Muscle of back (tissue), 11 donors: ENCODE results near the gene SLAMF9. TPM values are rescaled to one million over a fixed set of nuclear protein-coding genes. Genes with fewer than 3 reads are reported as not detected.
"Not testable (repeated sequence)": the region's sequence is repeated elsewhere in the genome, so short reads cannot be mapped to it uniquely, and the experiment has no call there.

ENCODE experiments used
- DNase-seq, 3 donors: peaks; one replicate each; pipeline versions ENCODE4 v3.0.0 to v3.0.0-alpha.2; 2013
- polyA plus RNA-seq, 10 donors: library from polyadenylated mRNA; unstranded; fragments of 120-200 nt; gene quantifications; one replicate each; pipeline ENCODE4 v1.2.1, GENCODE V29; 2013; ENCODE audit not compliant: insufficient read length in 10 of 10

SLAMF9 gene
- polyA plus RNA-seq, 10 donors: not detected

GRCh38 chr1:159921700-159922504, 32.1 kb downstream of the SLAMF9 start:
- DNase-seq: peak in 1 of 3 donors; percentile 37

DNA sequence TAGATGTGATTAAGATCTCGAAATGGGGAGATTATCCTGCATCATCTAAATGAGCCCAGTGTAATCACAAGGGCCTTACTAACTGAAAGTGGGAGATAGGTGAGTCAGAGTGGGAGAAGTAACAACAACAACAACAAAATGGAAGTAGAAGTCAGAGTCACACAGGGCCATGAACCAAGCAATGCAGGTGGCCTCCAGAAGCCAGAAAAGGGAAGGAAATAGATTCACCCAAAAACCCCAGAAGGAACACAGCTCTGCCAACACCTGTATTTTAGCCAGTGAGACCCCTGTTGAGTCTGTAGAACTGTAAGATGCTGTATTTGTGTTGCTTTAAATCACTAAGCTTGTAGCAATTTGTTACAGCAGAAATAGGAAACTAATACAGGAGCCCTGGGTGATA, 32.8 kb downstream of the SLAMF9 start:
- no peak for DNase-seq

DNA sequence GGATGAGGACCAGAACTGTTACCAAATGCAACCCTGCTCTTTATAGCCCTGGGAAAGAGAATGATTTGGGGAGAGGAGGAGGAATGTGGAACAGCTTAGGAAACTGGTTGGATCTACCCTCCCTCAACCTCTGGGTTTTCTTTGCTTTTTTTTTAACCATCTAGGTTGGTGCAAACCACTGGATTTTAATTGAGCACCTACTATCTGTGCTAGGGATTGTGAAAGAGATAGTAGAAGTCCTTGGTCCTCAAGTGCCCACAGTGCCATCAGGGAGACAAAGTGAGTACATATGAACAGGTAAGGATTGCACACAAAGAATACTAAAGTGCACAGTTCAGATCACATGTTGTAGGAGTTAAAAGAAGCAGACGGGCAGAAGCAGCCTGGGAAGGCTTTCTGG, 33.4 kb downstream of the SLAMF9 start:
- DNase-seq: no peak

DNA sequence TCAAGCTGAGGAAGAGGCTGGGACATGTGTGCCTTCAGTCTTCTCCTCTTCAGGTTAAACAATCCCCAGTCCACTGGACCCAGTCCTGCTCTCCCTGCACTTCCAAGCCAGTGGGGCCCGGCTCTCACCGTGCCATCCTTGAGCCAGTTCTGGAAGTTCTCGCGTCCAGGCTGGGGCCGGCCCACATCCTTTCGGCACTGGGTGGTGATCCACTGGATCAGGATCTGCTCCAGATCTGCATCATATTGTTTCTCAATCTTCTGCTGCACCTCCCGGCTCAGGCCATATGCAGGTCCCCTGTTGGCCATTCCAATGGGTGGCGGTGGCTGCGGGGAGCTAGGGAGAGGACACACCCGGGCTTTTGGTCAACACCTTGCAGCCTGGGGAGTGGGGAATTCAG, 33.8 kb downstream of the SLAMF9 start:
- no peak for DNase-seq

DNA sequence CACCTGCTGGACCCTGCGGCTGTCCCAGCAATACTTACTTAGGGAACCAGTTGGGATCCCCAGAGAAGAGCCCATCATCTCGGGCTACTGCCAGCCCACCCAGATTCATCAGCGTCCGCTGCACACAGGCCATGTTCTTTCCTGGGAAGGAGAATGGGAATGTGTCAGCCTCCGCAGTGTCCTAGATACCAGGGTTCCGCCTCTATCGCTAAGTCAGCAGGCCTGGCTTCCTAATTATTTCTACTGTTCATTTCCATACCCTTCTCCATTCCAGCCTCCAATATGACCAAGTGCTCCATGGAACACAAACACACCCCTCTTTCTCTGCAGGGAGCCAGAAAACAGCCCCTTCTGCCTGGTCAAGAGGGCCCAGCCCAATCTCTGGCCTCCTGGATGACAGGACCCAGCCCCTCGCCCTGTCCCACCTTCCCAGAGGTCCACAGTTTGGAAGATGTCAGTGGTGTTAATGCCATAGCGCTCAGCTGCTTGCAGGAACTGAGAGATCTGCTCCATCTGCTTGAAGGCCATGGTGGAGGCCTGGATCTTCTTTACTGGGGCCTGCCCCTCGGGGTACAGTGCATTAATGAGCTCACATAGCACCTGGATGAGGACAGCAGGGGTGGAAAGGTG, 34.7 kb downstream of the SLAMF9 start:
- DNase-seq: no peak

- peak in 1 of 3 donors; percentile 49 for DNase-seq
These were observed 35.5 kb downstream of the SLAMF9 start for GRCh38 chr1:159918352-159919200.

DNA sequence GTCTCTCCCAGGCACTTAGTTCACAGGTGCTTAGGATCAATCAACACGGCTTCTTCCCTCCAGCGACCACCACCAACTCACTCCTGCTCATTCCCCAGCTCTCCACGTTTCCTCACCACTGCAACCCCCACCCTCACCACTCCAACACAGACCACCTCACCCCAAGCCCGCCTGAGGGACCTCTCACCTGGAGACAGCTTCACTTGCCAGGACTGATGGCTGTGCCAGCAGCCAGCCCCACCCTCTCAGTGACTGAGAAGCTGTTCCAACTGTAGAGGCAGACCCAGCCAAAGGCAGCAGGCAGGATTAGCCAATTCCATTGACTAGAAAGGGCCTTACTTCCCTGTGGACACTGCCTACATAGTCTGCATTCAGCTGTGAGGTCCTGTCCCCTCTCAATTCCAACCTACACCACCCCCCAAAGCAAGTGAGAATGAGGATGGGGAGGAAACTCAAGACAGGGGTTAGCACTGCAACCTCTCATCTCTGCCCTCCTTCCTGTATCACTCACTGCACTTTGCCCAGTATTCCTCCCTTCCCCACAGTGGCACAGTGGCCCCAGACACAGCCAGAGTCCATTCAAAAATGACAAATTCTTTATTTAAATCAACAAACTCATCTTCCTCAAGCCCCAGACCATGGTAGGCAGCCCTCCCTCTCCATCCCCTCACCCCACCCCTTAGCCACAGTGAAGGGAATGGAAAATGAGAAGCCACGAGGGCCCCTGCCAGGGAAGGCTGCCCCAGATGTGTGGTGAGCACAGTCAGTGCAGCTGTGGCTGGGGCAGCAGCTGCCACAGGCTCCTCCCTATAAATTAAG, 36.3 kb downstream of the SLAMF9 start:
- DNase-seq: peak in 1 of 3 donors; percentile 56

DNA sequence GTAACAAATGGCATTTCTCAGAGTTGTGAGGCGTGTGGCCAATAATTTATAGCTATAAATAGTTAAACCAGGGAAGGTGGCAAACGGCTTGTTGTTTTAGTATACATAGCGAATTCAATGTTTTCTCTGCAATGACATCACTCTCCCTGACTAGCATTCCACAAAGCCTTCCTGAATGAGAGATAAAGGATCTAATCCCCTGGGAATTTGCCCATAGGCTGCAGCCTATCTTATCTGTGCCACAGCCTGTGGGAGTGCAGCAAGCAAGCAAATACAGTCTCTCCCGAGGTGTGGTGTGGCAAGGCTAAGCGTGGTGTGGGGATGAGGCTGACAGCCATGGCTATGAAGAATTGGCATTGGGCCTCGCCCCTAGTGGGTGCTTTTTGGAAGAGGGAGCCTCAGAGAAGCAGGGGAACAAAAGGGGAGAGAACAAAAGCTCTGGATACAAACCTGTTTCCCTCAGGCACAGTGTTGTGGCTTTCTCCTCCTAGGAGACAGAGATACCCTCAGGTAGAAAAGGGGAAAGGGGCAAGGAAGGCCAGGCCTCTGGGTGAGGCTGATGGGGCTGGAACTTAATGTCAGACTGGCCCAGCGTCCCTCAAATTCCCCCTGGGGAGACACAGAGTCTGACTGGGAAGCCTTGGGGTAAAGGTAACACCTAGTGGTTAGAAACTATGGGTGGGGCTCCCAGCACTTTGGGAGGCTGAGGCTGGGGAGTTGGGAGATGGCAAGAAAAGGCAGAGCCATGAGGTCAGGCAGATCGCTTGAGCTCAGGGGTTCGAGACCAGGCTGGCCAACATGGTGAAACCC, 37.6 kb downstream of the SLAMF9 start:
- peak in 2 of 3 donors; percentile 48 to 81 for DNase-seq

- DNase-seq: no peak
These were observed 38.3 kb downstream of the SLAMF9 start for GRCh38 chr1:159915571-159916241.

GRCh38 chr1:159914252-159915018, 39.6 kb downstream of the SLAMF9 start:
- no peak for DNase-seq

GRCh38 chr1:159913451-159914192, 40.4 kb downstream of the SLAMF9 start:
- DNase-seq: no peak

DNA sequence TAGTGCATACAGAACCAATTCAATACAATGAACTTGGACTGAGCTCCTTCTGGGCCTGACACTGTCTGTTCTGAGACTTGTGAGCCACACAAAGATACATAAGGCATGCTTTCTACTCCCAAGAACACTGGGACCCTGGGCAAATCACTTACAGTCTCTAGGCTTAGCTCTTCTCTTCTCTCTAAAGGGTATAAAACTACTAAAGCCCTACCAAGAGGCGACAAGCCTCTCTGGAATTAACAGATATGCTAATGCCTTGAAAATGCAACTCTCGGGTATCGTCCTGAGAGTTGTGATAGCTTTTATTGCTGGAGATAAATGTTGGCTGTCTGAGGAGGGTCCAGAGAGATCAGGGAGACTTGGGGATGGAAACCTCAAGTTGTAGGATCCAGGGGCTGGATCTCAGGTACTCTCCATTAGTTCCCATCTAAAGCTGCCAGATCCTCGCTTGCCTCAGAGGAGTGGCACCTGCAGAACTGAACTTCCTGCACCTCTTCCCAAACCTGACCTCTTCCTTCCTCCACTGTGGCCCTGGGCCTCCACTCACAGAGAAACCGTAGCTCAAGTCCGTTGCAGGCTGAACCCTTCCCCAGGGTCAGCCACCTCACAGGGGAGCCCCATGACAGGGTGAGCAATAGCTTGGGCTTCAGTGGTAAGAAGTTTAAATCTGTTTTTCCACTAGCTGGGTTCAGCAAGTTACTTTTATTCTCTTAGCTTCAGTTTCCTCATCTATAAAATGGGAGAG, 42.5 kb downstream of the SLAMF9 start:
- no peak for DNase-seq

DNA sequence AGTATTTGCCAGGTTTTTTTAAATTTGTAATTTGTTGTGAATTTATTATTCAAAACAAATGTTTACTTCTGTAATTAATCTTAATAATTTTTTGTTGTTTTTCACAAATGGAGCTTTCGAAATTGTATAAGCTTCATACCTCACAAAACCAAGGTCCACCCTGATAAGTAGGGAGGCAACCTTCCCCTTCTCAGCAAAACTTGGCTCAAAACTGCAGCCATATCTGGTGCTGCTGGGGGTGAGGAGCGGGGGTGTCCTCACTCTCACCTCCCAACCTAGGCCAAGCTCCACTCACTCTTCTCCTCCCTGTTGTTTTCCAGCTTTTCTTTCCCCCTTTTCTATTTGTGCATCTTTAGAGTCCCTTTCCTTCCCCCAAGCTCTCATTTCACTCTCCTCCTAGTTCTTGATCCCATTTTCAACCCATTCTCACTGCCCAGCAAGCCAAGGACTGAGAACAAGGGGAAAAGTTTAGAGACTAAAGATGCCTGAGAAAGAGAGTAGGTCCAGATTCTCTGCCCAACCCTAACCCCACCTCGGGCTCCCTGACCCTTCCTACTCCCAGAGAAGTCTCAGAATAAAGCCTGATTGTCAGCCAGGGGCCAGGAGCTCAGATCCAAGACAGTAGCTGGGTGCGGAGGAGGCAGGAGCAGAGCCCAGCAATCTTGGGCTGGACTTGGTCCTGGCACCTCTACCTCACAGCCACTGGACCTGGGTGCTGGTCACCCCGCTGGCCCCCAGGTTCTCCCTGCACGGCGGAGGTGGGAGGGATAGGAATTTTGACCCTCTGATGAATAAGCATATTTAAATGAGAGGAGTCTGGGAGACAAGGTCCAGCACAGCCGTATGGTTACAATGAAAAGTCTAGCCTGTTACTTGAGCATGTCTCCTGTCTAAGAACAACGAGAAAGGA, 45.8 kb downstream of the SLAMF9 start:
- DNase-seq: no peak

- no peak for DNase-seq
These were observed 47.1 kb downstream of the SLAMF9 start for GRCh38 chr1:159906960-159907359.

GRCh38 chr1:159904036-159904435, 50.0 kb downstream of the SLAMF9 start:
- DNase-seq: not testable (repeated sequence)

DNA sequence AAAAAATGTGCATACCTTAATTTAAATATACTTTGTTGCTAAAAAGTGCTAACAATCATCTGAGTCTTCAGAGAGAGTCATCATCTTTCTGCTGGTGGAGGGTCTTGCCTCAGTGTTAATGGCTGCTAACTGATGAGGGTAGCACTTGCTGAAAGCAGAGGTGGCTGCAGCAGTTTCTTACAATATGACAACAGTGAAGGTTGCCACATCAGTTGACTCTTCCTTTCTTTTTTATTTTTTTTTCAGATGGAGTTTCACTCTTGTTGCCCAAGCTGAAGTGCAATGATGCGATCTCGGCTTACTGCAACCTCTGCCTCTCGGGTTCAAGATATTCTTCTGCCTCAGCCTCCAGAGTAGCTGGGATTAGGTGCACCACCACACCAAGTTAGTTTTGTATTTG, 51.5 kb downstream of the SLAMF9 start:
- DNase-seq: no peak
